K562 (cell line): ENCODE measurements around the gene TSGA10IP. TPM values are rescaled to one million over a fixed set of nuclear protein-coding genes. Genes with fewer than 3 reads are reported as not detected.
A peak's percentile ranks its signal among the peaks of the same experiment; 100 is the strongest.

Experiments
- ATAC-seq: fragments of 200-7000 bp; cut with Tn5 transposase; 3 replicates; pipeline ENCODE4 v1.9.1; 2020; ENCODE audit warnings: moderate library complexity
- BruUV-seq: library from RNA; stranded (reverse); fragments of 400-500 nt; replicated peaks from 2 replicates; lab custom pipeline; 2021; lab: Mats Ljungman, UMichigan
- CTCF ChIA-PET: fragments of 300-600 bp; formaldehyde crosslinking; extraction: SDS; loops from one replicate; lab custom pipeline; 2021; ENCODE audit warnings: low intra/inter-chr PET ratio; lab: Yijun Ruan, JAX
- POLR2A ChIA-PET: fragments of 300-600, 350-650 bp; sonication (Branson Sonifier 250); formaldehyde crosslinking; extraction: SDS; loops from one replicate; lab custom pipeline; 2021; ENCODE audit warnings: antibody characterized with exemption, inconsistent platforms; lab: Yijun Ruan, JAX
- DNase-seq, 4 experiments: peaks; one replicate each; pipeline versions ENCODE4 v3.0.0 to v3.0.0-alpha.2; 2011 to 2018; ENCODE audit warnings: low spot score in 3 of 4, mixed read lengths in 3 of 4; ENCODE audit errors: extremely low read depth in 1 of 4
- FAIRE-seq: peaks from 2 replicates; lab custom pipeline; 2011; peaks lifted over from hg19 to GRCh38; lab: Jason Lieb, UNC
- H2AFZ ChIP-seq: 2 replicates; pipeline ENCODE4 v1.6.0; 2011; ENCODE audit warnings: low read depth, low read length, control low read depth, inconsistent platforms
- H3K27ac ChIP-seq: fragments of 200-600 bp; 3 replicates; pipeline ENCODE4 v1.8.0; 2011; ENCODE audit warnings: low read depth, mild to moderate bottlenecking, control low read depth, inconsistent platforms, low read length, moderate library complexity, mixed read lengths; ENCODE audit errors: extremely low read depth
- H3K27me3 ChIP-seq, 2 experiments: fragments of 300-600 bp in 1 of 2; 2 replicates in 1 of 2; 3 replicates in 1 of 2; pipeline versions ENCODE4 v1.6.0 to v1.8.0; 2011; ENCODE audit warnings: inconsistent platforms in 2 of 2, low read length in 2 of 2, mild to moderate bottlenecking in 1 of 2, mixed read lengths in 1 of 2, moderate library complexity in 1 of 2; ENCODE audit not compliant: control insufficient read depth in 2 of 2, insufficient read depth in 2 of 2
- H3K36me3 ChIP-seq: fragments of 300-600 bp; 3 replicates; pipeline ENCODE4 v1.8.0; 2011; ENCODE audit warnings: mild to moderate bottlenecking, low read length, inconsistent platforms; ENCODE audit not compliant: control insufficient read depth, insufficient read depth
- H3K4me1 ChIP-seq, 2 experiments: fragments of 200-600 bp in 1 of 2; replicated peaks in 1 of 2; 2 replicates in 1 of 2; 3 replicates in 1 of 2; pipeline versions ENCODE4 v1.5.1 to v1.8.0; 2011; ENCODE audit warnings: inconsistent platforms in 2 of 2, low read length in 2 of 2, mild to moderate bottlenecking in 1 of 2, mixed read lengths in 1 of 2, moderate library complexity in 1 of 2; ENCODE audit not compliant: control insufficient read depth in 2 of 2, insufficient read depth in 2 of 2
- H3K4me2 ChIP-seq: 2 replicates; pipeline ENCODE4 v1.6.1; 2011; ENCODE audit warnings: low read length, control low read depth, inconsistent platforms, mixed read lengths; ENCODE audit not compliant: insufficient read depth
- H3K4me3 ChIP-seq: fragments of 200-600 bp; sonication (generic), shearing (Covaris generic); 2 replicates; pipeline ENCODE4 v1.5.1; 2016; ENCODE audit warnings: control low read depth, inconsistent platforms
- H3K79me2 ChIP-seq: fragments of 200-600 bp; 3 replicates; pipeline ENCODE4 v1.8.0; 2011; ENCODE audit warnings: low read length, inconsistent platforms; ENCODE audit not compliant: control insufficient read depth, insufficient read depth
- H3K9ac ChIP-seq, 2 experiments: 2 replicates each; pipeline versions ENCODE4 v1.6.0 to v1.6.1; 2011; ENCODE audit warnings: low read depth in 2 of 2, low read length in 2 of 2, control low read depth in 1 of 2, inconsistent platforms in 1 of 2, mild to moderate bottlenecking in 1 of 2, mixed read lengths in 1 of 2; ENCODE audit not compliant: insufficient read depth in 1 of 2
- H3K9me1 ChIP-seq: one replicate; pipeline ENCODE4 v1.6.0; 2011; ENCODE audit warnings: inconsistent platforms, mild to moderate bottlenecking, low read length, moderate library complexity; ENCODE audit not compliant: control insufficient read depth, insufficient read depth
- H3K9me3 ChIP-seq: replicated peaks from 2 replicates; pipeline ENCODE4 v1.5.1; 2011; ENCODE audit warnings: low read depth, low read length, inconsistent platforms; ENCODE audit not compliant: control insufficient read depth, insufficient read depth
- H4K20me1 ChIP-seq: replicated peaks from 2 replicates; pipeline ENCODE4 v1.6.1; 2011; ENCODE audit warnings: low read length, inconsistent platforms, mixed read lengths; ENCODE audit not compliant: control insufficient read depth, insufficient read depth
- CBFA2T3 ChIP-seq: fragments of 450-650 bp; IDR thresholded peaks from 2 replicates; pipeline ENCODE4 v1.6.1; 2017
- CEBPB ChIP-seq: fragments of 450-650 bp; IDR thresholded peaks from 2 replicates; pipeline ENCODE4 v1.6.1; 2016; ENCODE audit warnings: missing genetic modification characterization, missing compliant biosample characterization
- CEBPG ChIP-seq, 3 experiments: fragments of 200-800 bp in 1 of 3; sonication (Bioruptor generic) in 1 of 3; sonication (generic) in 1 of 3; formaldehyde crosslinking in 1 of 3; IDR thresholded peaks in 2 of 3; conservative IDR thresholded peaks in 1 of 3; 2 replicates each; pipeline versions ENCODE4 v1.6.1 to v1.8.0; 2016 to 2022; ENCODE audit warnings: missing compliant biosample characterization in 2 of 3, missing genetic modification characterization in 2 of 3, mild to moderate bottlenecking in 1 of 3, missing genetic modification reagents in 1 of 3
- DACH1 ChIP-seq: fragments of 450-650 bp; IDR thresholded peaks from 2 replicates; pipeline ENCODE4 v1.6.1; 2018; ENCODE audit not compliant: partially characterized antibody
- DPF2 ChIP-seq: fragments of 450-650 bp; IDR thresholded peaks from 2 replicates; pipeline ENCODE4 v1.6.1; 2016
- HSF4 ChIP-seq: fragments of 250-450 bp; sonication (Bioruptor Pico); IDR thresholded peaks from 2 replicates; pipeline ENCODE4 v2.1.2; 2022; ENCODE audit warnings: mild to moderate bottlenecking, moderate library complexity, borderline replicate concordance
- LCOR ChIP-seq: sonication (generic); formaldehyde crosslinking; IDR thresholded peaks from 2 replicates; pipeline ENCODE4 v1.8.0; 2022; ENCODE audit warnings: mild to moderate bottlenecking, missing genetic modification reagents
- PHF20 ChIP-seq: fragments of 450-650 bp; IDR thresholded peaks from 2 replicates; pipeline ENCODE4 v1.6.1; 2018; ENCODE audit not compliant: partially characterized antibody
- PHF21A ChIP-seq: fragments of 450-650 bp; IDR thresholded peaks from 2 replicates; pipeline ENCODE4 v1.6.1; 2017; ENCODE audit warnings: low read depth, borderline replicate concordance
- POLR2A ChIP-seq: fragments of 450-650 bp; conservative IDR thresholded peaks from 2 replicates; pipeline ENCODE4 v1.6.1; 2016
- RBFOX2 ChIP-seq: fragments of 200-400 bp; formaldehyde crosslinking; IDR thresholded peaks from 2 replicates; pipeline ENCODE4 v1.6.1; 2017; ENCODE audit warnings: low read depth, mild to moderate bottlenecking, low read length, moderate library complexity
- RCOR1 ChIP-seq, 2 experiments: IDR thresholded peaks; 2 replicates each; pipeline ENCODE4 v1.6.1; 2012; ENCODE audit warnings: low read depth in 2 of 2, low read length in 2 of 2, borderline replicate concordance in 1 of 2, improper control_type of control experiment in 1 of 2
- SAFB2 ChIP-seq: fragments of 200-400 bp; formaldehyde crosslinking; IDR thresholded peaks from 2 replicates; pipeline ENCODE4 v1.6.1; 2018; ENCODE audit warnings: borderline replicate concordance, low read length, low read depth, moderate library complexity; ENCODE audit not compliant: severe bottlenecking
- ZNF184 ChIP-seq: sonication (generic); formaldehyde crosslinking; IDR thresholded peaks from 2 replicates; pipeline ENCODE4 v1.5.0; 2020; ENCODE audit warnings: missing genetic modification reagents
- ZNF586 ChIP-seq: fragments of 450-650 bp; formaldehyde crosslinking; conservative IDR thresholded peaks from 2 replicates; pipeline ENCODE4 v1.4.0; 2020; ENCODE audit warnings: mild to moderate bottlenecking, moderate library complexity
- WGBS: fragments of 100-300 bp; shearing (Covaris generic); methylation state at CpG from one replicate; pipeline ENCODE4 v1.1.6; 2016; ENCODE audit warnings: low coverage, mixed read lengths; ENCODE audit not compliant: insufficient coverage; ENCODE audit errors: missing lambda C conversion rate; 5-methylcytosine and 5-hydroxymethylcytosine counted together
- in situ Hi-C: fragments of 300-500 bp; cut with MboI; formaldehyde crosslinking; loops from 4 replicates; pipeline ENCODE4 v1.15.0; 2018; ENCODE audit warnings: inconsistent platforms, mixed read lengths
- intact Hi-C: fragments of 100-400 bp; cut with micrococcal nuclease; formaldehyde crosslinking; loops from 2 replicates; pipeline ENCODE4 v1.14.2; 2022
- polyA plus RNA-seq, 8 experiments: library from polyadenylated mRNA; depleted of rRNA in 4 of 8; stranded (reverse) in 5 of 8; unstranded in 3 of 8; fragments of >200 nt; fragmentation: Nextera tagmentation in 2 of 8; fragmentation: Illumina TruSeq in 1 of 8; extraction: Ambion mirVana in 2 of 8; extraction: Trizol in 1 of 8; gene quantifications; 2 replicates each; pipeline versions ENCODE4 v1.2.1 to v1.2.3, GENCODE V29; 2011 to 2014; ENCODE audit warnings: inconsistent platforms in 1 of 8, missing spikeins in 1 of 8
- total RNA-seq, 7 experiments: library from RNA; depleted of rRNA in 6 of 7; stranded (reverse); fragments of >200 nt in 6 of 7; fragmentation: Illumina TruSeq in 2 of 7; extraction: Trizol in 2 of 7; gene quantifications; 2 replicates each; pipeline versions ENCODE4 v1.2.1 to v1.2.3, GENCODE V29; 2011 to 2021; ENCODE audit warnings: low replicate concordance in 1 of 7
- TF ChIP-seq, protein P1 (sequence below): sonication (generic); formaldehyde crosslinking; IDR thresholded peaks from 2 replicates; pipeline ENCODE4 v1.8.0; 2022; ENCODE audit warnings: missing genetic modification reagents, mild to moderate bottlenecking, moderate library complexity, borderline replicate concordance

The TSGA10IP gene
- total and polyA plus RNA-seq, 9 of the 15 experiments (the other 6 are each of a cell fraction or from before 2014, with no cell fraction given) = not detected

DNA sequence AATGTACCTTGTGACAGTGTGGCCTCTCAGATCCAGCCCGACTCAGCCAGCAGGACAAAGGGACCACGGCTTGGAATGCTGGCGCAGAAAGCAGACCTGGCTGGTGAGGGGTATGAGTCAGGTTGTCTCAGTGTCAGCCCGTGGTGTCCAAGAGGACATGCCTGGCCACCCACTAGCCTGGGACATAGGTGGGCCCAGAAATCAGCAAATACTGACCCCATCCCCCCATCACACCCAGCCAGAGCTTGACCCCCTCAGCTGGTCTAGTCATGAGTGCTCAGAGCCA lies 61.6 kb downstream of the TSGA10IP start:
- Histone ChIP-seq H3K27ac (no peak overlapping the region), H3K27me3 (no peaks in the 10 kb centered on the region), H3K9ac (peak overlapping the region in 1 of 2 experiments; percentile 75; a peak in 2 of 4 replicates), H2AFZ (no peak overlapping the region), H3K9me3 (no peaks in the 10 kb centered on the region), H3K4me1 (peaks cover 23 to 32% of the 10 kb centered on the region in 2 experiments; a peak in 4 of 5 replicates), H4K20me1 (no peaks in the 10 kb centered on the region), H3K4me2 (no peak overlapping the region), H3K36me3 (peaks cover 24% of the 10 kb centered on the region; the same call in 2 of the 3 replicates), H3K4me3 (no peak overlapping the region), H3K9me1 (no peaks in the 10 kb centered on the region), H3K79me2 (peaks cover 19% of the 10 kb centered on the region)
- in situ Hi-C loops (no loop called here), intact Hi-C loops (no loop called here)
- DNase-seq = no peak
- POLR2A ChIA-PET = interaction anchor here (0.6 to 3.3 kb wide), 8 partner anchors 8 to 149 kb away, joined by 3 to 13 read pairs (median 4); partner anchors contain the start of genes CATSPER1 and CFL1
- ATAC-seq = no peak
- no TSS peak for BruUV-seq
- no peak for FAIRE-seq
- CTCF ChIA-PET = no interaction called here
- TF ChIP-seq ZNF586 (CRISPR knock-in tag) (no peak), POLR2A (0 out of 2 replicates have a peak, but pooled peaks have one; percentile 27), RBFOX2 (peak; percentile 11; the same call in 1 of the 2 replicates), SAFB2 (no peak)
- WGBS = 58% methylated on average over 4 of the region's 4 CpGs

DNA sequence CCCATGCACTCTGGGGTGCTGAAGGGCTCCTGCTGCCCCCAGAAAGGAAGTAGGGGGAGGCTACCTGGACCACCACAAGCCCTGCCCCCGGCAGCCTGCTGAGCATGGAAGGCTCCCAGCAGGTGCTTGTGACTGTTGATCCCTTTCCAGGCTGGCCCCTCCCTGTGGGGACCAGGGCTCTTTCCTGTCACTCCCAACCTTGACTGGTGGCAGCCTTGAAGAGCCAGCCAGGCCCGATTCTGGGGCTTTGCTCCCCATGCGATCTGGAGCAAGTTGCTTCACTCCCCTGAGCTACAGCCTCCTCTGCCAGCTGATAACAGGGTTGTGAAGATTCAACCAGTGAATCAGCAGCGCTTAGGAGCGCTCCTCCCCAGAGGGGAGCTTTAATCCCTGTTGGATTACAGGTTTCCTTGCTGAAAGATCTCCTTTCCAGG lies 61.9 kb downstream of the TSGA10IP start:
- Histone ChIP-seq H3K4me1 (peaks cover 23 to 36% of the 10 kb centered on the region in 2 experiments; a peak in 4 of 5 replicates), H3K9ac (peak overlapping the region in 1 of 2 experiments; percentile 75; a peak in 1 of 4 replicates), H4K20me1 (no peaks in the 10 kb centered on the region), H3K9me3 (no peaks in the 10 kb centered on the region), H3K9me1 (no peaks in the 10 kb centered on the region), H3K4me3 (no peak overlapping the region), H3K79me2 (peaks cover 17% of the 10 kb centered on the region), H3K4me2 (no peak overlapping the region), H3K27me3 (no peaks in the 10 kb centered on the region), H3K36me3 (peaks cover 24% of the 10 kb centered on the region; the same call in 2 of the 3 replicates), H3K27ac (no peak overlapping the region), H2AFZ (no peak overlapping the region)
- ATAC-seq (peak; percentile 58), FAIRE-seq (peak; percentile 60), DNase-seq (peak in 2 of 4 experiments; percentile 53 to 64)
- in situ Hi-C loops (no loop called here), intact Hi-C loops (no loop called here)
- CTCF ChIA-PET = no interaction called here
- no TSS peak for BruUV-seq
- 16% methylated on average over 5 of the region's 5 CpGs for WGBS
- POLR2A ChIA-PET = interaction anchor here (0.6 to 3.3 kb wide), 8 partner anchors 8 to 149 kb away, joined by 3 to 13 read pairs (median 4); partner anchors contain the start of genes CATSPER1 and CFL1
- TF ChIP-seq CEBPG (CRISPR knock-in tag; IDR thresholded peaks at IDR 0.05) (peak; percentile 66), CEBPG (tag; conservative IDR thresholded peaks at IDR 0.05 in 1 of 2, IDR thresholded peaks at IDR 0.05 in 1 of 2) (peak in 1 of 2 experiments; percentile 66; a peak in 2 of 4 replicates), HSF4 (CRISPR knock-in tag) (no peak), DACH1 (peak; percentile 17), RCOR1 (IDR thresholded peaks at IDR 0.05; ENCODE audit: borderline replicate concordance in 1 of 2, low read depth in 2 of 2, low read length in 2 of 2) (no peak; a peak in 1 of 4 replicates), ZNF184 (CRISPR knock-in tag) (no peak), PHF21A (0 out of 2 replicates have a peak, but pooled peaks have one; percentile 17), CEBPB (tag) (peak; percentile 73), CBFA2T3 (0 out of 2 replicates have a peak, but pooled peaks have one; percentile 18), PHF20 (no peak), DPF2 (0 out of 2 replicates have a peak, but pooled peaks have one; percentile 13), LCOR (CRISPR knock-in tag) (0 out of 2 replicates have a peak, but pooled peaks have one; percentile 43)
- TF ChIP-seq, protein P1, sequence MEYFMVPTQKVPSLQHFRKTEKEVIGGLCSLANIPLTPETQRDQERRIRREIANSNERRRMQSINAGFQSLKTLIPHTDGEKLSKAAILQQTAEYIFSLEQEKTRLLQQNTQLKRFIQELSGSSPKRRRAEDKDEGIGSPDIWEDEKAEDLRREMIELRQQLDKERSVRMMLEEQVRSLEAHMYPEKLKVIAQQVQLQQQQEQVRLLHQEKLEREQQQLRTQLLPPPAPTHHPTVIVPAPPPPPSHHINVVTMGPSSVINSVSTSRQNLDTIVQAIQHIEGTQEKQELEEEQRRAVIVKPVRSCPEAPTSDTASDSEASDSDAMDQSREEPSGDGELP (CRISPR knock-in tag) = peak; percentile 82
